GM19455 (cell line): ENCODE data around the gene MRAS.

Experiments used
- ATAC-seq: cut with Tn5 transposase; IDR thresholded peaks from one replicate; pipeline ENCODE4 v1.9.1; 2021; ENCODE audit not compliant: unreplicated experiment

Gene MRAS

DNA sequence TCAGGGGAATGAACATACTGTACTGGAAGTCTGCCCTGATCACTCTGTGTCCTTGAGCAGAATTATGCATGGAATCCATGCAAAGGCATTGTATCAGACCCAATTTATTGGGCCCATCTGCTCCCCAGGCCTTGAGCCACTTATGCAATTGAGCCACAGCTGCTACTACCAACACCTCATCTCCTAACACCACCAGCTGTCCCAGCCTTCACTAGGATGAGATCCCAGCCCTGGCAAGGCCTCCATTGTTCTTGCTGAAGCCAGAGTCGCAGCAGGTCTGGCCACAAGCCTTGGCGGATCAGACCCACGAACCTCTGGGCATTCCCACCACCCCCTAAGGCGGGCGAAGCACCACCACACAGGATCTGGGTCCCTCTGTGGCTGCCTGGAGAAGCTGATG, 9.6 kb upstream of the MRAS start:
- no peak for ATAC-seq

- ATAC-seq, result no peak
These were observed 7.9 kb upstream of the MRAS start for GRCh38 chr3:138340511-138340910.

GRCh38 chr3:138344754-138345153, 3.6 kb upstream of the MRAS start:
- ATAC-seq, result no peak

DNA sequence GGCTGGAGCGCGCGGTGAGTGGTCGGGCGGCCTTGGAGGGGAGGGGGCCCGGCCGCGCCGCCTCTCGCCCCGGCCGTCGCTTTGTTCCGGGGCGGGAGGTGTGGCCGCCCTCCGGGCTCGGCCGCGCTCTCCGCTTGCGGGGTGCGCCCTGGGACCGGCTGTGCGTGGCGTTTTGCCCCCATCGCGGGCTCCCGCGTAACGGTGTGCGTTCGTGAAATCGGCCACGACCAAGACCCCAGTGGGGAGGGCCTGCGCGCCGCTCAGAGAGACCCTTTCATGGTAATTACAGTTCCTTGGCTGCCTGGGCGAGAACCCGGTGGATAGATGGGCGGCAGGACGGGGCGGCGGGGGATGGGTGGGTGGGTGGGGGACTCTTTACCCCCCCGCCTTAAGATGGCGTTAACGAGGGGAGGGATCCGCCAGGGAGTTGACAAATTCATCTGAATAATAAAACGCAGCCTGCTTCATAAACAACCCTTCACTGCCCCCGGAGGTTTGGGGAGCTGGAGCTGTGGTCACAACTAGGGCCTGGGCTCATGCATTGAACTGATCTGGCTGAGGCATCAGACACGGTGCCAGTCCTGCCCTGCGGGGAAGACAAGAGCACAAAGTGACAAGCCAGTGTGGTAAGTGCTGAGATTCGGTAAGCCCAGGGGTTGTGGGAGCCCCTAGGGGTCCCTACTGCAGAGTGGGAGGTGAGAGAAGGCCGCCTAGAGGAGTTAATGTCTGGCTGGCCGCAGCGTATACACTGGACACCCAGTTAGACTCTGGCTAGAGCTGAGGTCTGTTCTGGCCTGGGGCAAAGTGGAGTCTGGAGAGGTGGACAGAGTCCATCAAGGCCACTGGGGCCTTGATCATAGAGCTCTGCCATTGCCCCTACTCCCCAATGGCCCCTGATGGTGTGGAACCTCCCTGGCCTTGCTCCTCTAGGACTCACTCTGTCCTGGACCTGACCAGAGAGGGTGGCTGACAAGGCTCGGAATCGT, 668 bp downstream of the MRAS start:
- ATAC-seq, result no peak

GRCh38 chr3:138349926-138350665, 1.7 kb downstream of the MRAS start:
- ATAC-seq, result no peak

- no peak for ATAC-seq
These were observed 2.8 kb downstream of the MRAS start for GRCh38 chr3:138351151-138351550.

- ATAC-seq, result no peak
These were observed 3.7 kb downstream of the MRAS start for GRCh38 chr3:138351916-138352550.

- ATAC-seq, result no peak
These were observed 6.0 kb downstream of the MRAS start for GRCh38 chr3:138354376-138354775.

- no peak for ATAC-seq
These were observed 6.7 kb downstream of the MRAS start for GRCh38 chr3:138355071-138355470.

- ATAC-seq, result no peak
These were observed 8.5 kb downstream of the MRAS start for GRCh38 chr3:138356730-138357405.

- ATAC-seq, result no peak
These were observed 11.0 kb downstream of the MRAS start for GRCh38 chr3:138359148-138359918.

DNA sequence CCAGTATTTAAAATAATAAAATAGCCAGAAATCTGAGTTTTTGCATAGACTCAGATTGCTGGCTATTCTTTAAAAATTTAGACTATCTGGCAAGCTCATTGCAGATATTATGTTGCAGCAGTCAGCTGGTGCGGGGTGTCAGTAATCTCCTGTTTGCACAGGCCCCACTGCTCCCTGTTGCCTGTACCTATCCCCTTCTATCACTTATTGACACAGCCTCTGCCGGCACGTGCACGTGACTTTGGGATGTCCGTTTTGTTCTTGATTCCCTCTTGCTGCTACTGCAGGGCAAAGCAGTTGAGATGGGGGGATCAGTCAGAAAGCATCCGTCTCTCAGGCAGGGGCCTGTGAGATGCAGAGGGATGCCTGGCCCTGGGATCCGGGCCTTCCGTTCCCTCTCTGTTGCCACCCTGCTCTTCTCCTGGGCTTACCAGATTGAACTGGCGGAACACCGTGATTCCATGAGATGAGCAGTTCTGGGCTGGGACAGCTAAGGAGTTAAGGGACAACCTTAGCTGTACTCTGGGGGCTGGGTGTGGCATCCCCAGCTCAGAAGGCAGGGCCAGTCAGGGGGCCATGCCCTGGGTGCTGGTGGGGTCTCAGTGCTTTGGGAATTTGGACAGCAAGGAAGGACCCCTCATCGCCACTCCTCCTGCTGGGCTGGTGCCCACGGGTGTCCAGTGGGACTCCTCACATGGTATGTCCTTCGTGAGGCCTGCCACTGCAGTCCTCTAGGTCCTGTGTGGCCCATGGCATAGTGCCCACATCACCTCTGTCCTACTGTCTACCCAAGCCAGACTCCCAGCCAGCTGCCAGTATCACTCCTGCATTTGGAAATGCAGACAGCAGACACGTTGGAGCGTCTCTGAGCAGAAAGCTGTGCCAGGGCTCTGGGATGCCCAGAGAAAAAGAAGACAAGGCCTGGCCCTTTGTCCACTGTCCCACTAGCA, 11.8 kb downstream of the MRAS start:
- ATAC-seq, result no peak

GRCh38 chr3:138360869-138361525, 12.6 kb downstream of the MRAS start:
- no peak for ATAC-seq

GRCh38 chr3:138361561-138361971, 13.2 kb downstream of the MRAS start:
- no peak for ATAC-seq

DNA sequence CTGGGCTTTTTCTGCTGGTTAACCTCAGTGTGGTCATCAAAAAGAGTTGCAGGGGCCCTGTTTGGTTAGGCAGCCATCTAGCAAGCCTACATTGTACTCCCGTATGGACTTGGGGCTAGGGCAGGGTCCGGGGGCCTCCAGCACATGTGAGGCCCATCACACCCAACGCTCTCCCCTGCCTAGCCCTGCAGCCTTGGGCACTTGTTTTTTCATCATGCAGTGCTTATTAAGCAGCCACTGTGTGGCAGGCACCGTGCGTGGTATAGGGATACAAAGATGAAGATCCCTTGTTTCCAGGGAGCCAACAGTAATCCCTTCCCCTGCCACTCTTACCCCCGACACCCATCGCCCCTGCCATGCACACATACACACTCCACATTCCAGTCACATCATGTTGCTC, 14.2 kb downstream of the MRAS start:
- no peak for ATAC-seq

DNA sequence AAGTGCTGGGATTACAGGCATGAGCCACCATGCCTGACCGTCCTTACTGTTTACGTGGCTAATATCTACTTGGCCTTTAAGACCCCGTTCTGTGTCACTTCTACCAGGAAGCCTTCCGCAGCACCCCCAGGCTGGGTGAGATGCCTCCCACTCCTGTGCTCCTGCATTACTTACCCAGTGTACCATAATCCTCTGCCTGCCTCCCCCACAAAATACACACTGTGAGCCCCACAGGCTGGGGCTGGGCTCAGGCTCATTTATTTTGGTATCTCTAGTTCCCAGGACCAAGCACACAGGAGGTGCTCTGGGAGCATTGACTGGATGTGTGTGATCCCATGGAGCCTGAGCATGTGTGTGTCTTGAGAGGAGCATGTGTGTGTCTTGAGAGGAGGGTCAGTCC, 14.9 kb downstream of the MRAS start:
- ATAC-seq, result no peak

- ATAC-seq, result no peak
These were observed 16.2 kb downstream of the MRAS start for GRCh38 chr3:138364356-138365252.

DNA sequence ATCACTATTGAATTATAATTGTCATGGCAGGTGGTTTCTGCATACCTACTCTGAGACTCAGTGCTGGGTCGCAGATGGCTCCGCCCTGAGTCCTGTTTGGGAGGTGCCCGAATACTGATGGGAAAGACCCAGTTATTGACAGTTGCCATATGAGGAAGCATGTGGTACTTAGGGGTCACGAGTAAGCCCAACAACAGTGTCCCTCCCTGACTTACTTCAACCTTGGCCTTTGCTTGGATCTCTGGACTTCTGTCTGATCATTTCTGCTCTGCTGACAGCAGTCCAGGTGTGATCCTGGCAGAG, 16.8 kb downstream of the MRAS start:
- ATAC-seq, result no peak
